ENCODE measurements around the gene ENOX1. TPM values are rescaled to one million over a fixed set of nuclear protein-coding genes. Genes with fewer than 3 reads are reported as not detected.

ENOX1 gene
- total RNA-seq, 1 experiment from 2014 or later, result 0.95 TPM

- Histone ChIP-seq H3F3A (ENCODE audit: low read length, unreplicated experiment) (no peaks in the 10 kb centered on the region), H3K79me2 (ENCODE audit: low read length) (no peaks in the 10 kb centered on the region), H3K4me1 (ENCODE audit: insufficient read depth, low read length) (no peaks in the 10 kb centered on the region), H3K36me3 (ENCODE audit: low read depth, low read length) (no peaks in the 10 kb centered on the region), H3K9me2 (replicated peaks; ENCODE audit: low read length) (no peaks in the 10 kb centered on the region), H3K27me3 (ENCODE audit: low read length) (no peaks in the 10 kb centered on the region), H3K4me3 (ENCODE audit: low read length) (no peak overlapping the region), H3K9me3 (ENCODE audit: low read length) (no peaks in the 10 kb centered on the region), H4K20me1 (ENCODE audit: low read length) (no peaks in the 10 kb centered on the region), H3K27ac (ENCODE audit: low read length) (no peak overlapping the region), H2AFZ (ENCODE audit: low read length) (no peak overlapping the region), H3K4me2 (ENCODE audit: low read length) (no peak overlapping the region), H3K9ac (ENCODE audit: low read length) (no peak overlapping the region)
- intact Hi-C loops (cut with micrococcal nuclease), result no loop called here
- TF ChIP-seq EZH2 (IDR thresholded peaks at IDR 0.05; ENCODE audit: low read length, unreplicated experiment) (no peak), EZH2phosphoT487 (IDR thresholded peaks at IDR 0.05; ENCODE audit: borderline replicate concordance, low read length) (no peak)
- TF ChIP-seq, protein P1, sequence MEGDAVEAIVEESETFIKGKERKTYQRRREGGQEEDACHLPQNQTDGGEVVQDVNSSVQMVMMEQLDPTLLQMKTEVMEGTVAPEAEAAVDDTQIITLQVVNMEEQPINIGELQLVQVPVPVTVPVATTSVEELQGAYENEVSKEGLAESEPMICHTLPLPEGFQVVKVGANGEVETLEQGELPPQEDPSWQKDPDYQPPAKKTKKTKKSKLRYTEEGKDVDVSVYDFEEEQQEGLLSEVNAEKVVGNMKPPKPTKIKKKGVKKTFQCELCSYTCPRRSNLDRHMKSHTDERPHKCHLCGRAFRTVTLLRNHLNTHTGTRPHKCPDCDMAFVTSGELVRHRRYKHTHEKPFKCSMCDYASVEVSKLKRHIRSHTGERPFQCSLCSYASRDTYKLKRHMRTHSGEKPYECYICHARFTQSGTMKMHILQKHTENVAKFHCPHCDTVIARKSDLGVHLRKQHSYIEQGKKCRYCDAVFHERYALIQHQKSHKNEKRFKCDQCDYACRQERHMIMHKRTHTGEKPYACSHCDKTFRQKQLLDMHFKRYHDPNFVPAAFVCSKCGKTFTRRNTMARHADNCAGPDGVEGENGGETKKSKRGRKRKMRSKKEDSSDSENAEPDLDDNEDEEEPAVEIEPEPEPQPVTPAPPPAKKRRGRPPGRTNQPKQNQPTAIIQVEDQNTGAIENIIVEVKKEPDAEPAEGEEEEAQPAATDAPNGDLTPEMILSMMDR (conservative IDR thresholded peaks at IDR 0.05; ENCODE audit: low read depth, low read length), result no peak
- no peak for ATAC-seq
- ChIA-PET CTCF (no interaction called here), POLR2A (ENCODE audit: unreplicated experiment) (no interaction called here)
- DNase-seq, result no peak
- BruUV-seq (replicated peaks), result no TSS peak
Observed at GRCh38 chr13:43769529-43769928, 17.2 kb downstream of the ENOX1 start.

DNA sequence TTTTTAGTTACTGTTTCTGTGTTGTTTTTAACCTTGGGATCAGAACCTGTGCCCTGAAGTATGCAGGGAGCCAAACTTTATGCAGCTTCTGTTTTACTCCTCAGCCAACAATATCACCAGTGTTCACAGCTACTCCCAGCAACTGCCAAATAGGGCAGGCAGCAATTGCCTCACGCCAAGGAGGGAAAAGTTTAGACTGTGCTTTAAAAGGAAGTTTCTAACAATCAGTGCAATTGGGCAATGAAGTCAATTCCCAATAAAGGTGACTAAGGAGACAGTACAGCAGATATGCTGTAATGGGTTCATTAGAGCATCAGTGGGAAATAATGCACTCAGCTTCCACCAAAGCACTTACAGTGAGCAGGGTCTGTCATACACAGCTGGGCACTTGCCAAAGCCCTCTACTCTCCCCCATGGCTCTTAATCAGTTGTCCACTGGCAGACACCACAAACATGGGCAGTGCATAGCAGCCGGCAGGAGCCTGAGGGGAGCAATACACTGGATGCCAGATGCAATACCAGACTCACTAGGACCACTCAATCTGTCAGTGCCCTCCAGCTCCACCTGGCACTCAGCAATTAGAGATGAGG lies 19.3 kb downstream of the ENOX1 start:
- CTCF ChIA-PET, result no interaction called here
- no peak overlapping the region for H3K4me2 ChIP-seq (ENCODE audit: low read length)
- no peaks in the 10 kb centered on the region for H3K36me3 ChIP-seq (ENCODE audit: low read depth, low read length)
- ATAC-seq, result no peak
- no peak overlapping the region for H2AFZ ChIP-seq (ENCODE audit: low read length)
- no peaks in the 10 kb centered on the region for H3K9me3 ChIP-seq (ENCODE audit: low read length)
- no peaks in the 10 kb centered on the region for H3K79me2 ChIP-seq (ENCODE audit: low read length)
- no TSS peak for BruUV-seq (replicated peaks)
- intact Hi-C loops (cut with micrococcal nuclease), result no loop called here
- TF ChIP-seq EZH2 (IDR thresholded peaks at IDR 0.05; ENCODE audit: low read length, unreplicated experiment), result no peak
- no peak for TF ChIP-seq EZH2phosphoT487 (IDR thresholded peaks at IDR 0.05; ENCODE audit: borderline replicate concordance, low read length)
- TF ChIP-seq, protein P1 (conservative IDR thresholded peaks at IDR 0.05; ENCODE audit: low read depth, low read length), result no peak
- POLR2A ChIA-PET (ENCODE audit: unreplicated experiment), result no interaction called here
- no peak overlapping the region for H3K27ac ChIP-seq (ENCODE audit: low read length)
- H3K27me3 ChIP-seq (ENCODE audit: low read length), result no peaks in the 10 kb centered on the region
- DNase-seq, result no peak
- H3F3A ChIP-seq (ENCODE audit: low read length, unreplicated experiment), result no peaks in the 10 kb centered on the region
- H4K20me1 ChIP-seq (ENCODE audit: low read length), result no peaks in the 10 kb centered on the region
- H3K9ac ChIP-seq (ENCODE audit: low read length), result no peak overlapping the region
- no peak overlapping the region for H3K4me3 ChIP-seq (ENCODE audit: low read length)
- no peaks in the 10 kb centered on the region for H3K9me2 ChIP-seq (replicated peaks; ENCODE audit: low read length)
- no peaks in the 10 kb centered on the region for H3K4me1 ChIP-seq (ENCODE audit: insufficient read depth, low read length)

- H3K4me3 ChIP-seq (ENCODE audit: low read length), result no peak overlapping the region
- H3K27ac ChIP-seq (ENCODE audit: low read length), result no peak overlapping the region
- H3K9ac ChIP-seq (ENCODE audit: low read length), result no peak overlapping the region
- no peaks in the 10 kb centered on the region for H3K9me3 ChIP-seq (ENCODE audit: low read length)
- H3K9me2 ChIP-seq (replicated peaks; ENCODE audit: low read length), result no peaks in the 10 kb centered on the region
- no peaks in the 10 kb centered on the region for H3K4me1 ChIP-seq (ENCODE audit: insufficient read depth, low read length)
- H3F3A ChIP-seq (ENCODE audit: low read length, unreplicated experiment), result no peaks in the 10 kb centered on the region
- no peaks in the 10 kb centered on the region for H4K20me1 ChIP-seq (ENCODE audit: low read length)
- no TSS peak for BruUV-seq (replicated peaks)
- POLR2A ChIA-PET (ENCODE audit: unreplicated experiment), result no interaction called here
- no peaks in the 10 kb centered on the region for H3K36me3 ChIP-seq (ENCODE audit: low read depth, low read length)
- H3K4me2 ChIP-seq (ENCODE audit: low read length), result no peak overlapping the region
- no peak for ATAC-seq
- CTCF ChIA-PET, result no interaction called here
- intact Hi-C loops (cut with micrococcal nuclease), result no loop called here
- DNase-seq, result no peak
- no peaks in the 10 kb centered on the region for H3K27me3 ChIP-seq (ENCODE audit: low read length)
- no peaks in the 10 kb centered on the region for H3K79me2 ChIP-seq (ENCODE audit: low read length)
- H2AFZ ChIP-seq (ENCODE audit: low read length), result no peak overlapping the region
- TF ChIP-seq, protein P1 (conservative IDR thresholded peaks at IDR 0.05; ENCODE audit: low read depth, low read length), result no peak
- TF ChIP-seq EZH2 (IDR thresholded peaks at IDR 0.05; ENCODE audit: low read length, unreplicated experiment) (no peak), EZH2phosphoT487 (IDR thresholded peaks at IDR 0.05; ENCODE audit: borderline replicate concordance, low read length) (no peak)
Observed at GRCh38 chr13:43766725-43767124, 20.0 kb downstream of the ENOX1 start.
